NCI-H82 (cell line): ENCODE data around the gene LPIN1.

ENCODE experiments used
- DNase-seq: peaks from one replicate; lab custom pipeline; 2025; lab: John Stamatoyannopoulos, UW

The LPIN1 gene

DNA sequence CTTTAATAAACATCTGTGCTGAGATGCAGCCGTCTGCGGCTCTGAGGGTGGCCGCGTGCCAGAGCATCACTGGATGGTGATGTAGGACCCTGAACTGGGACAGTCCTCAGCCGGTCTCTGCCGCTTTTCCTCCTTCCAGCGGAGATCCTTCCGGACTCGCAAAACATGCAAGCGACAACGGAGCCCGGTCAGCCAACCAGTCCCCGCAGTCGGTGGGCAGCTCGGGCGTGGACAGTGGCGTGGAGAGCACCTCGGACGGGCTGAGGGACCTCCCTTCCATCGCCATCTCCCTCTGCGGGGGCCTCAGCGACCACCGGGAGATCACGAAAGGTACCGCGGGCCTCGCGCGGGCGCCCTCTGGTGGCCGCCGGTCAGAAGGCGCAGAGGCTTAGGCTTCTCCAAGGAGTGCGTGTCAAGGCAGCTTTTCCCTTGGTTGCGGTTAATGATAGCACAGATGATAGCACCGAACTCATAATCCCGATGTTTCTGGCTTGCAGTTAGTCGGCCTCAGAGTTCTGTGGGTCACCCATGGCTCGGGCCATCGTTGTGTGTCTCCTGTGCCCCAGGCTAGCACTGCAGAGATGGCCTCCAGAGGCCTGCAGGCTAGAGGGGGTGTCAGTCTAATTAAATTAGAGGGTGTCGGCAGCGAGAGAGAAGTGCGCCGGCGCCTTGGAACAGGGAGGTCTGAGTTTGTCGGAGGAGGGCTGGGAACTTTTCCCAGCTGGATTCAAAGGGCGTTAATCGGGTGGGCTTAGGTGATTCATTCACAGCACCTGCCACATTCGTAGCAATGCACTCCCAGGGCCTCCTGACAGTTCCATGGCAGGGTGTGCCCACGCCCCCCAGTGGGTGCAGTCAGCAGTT, 38.5 kb downstream of the LPIN1 start:
- DNase-seq: peak; percentile 69

DNA sequence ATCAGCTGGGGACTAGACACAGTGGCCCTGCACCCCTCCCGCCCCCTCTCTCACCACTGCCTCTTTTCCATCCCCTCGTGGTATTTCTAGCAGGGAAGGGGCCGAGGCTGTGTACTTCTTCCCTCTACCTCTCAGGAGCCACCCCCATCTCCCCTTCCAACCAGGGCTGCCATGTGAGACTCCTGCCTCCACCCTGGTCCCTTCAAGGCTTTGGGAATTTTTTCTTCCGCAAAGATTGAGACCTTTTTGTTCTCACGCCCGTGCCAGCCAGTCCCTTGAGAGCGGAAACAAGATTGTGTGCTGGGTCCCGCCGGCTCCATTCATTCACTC, 39.1 kb downstream of the LPIN1 start:
- no peak for DNase-seq

- DNase-seq: no peak
Observed at GRCh38 chr2:11786191-11786590, 39.8 kb downstream of the LPIN1 start.

- DNase-seq: no peak
Observed at GRCh38 chr2:11786592-11786991, 40.2 kb downstream of the LPIN1 start.

DNA sequence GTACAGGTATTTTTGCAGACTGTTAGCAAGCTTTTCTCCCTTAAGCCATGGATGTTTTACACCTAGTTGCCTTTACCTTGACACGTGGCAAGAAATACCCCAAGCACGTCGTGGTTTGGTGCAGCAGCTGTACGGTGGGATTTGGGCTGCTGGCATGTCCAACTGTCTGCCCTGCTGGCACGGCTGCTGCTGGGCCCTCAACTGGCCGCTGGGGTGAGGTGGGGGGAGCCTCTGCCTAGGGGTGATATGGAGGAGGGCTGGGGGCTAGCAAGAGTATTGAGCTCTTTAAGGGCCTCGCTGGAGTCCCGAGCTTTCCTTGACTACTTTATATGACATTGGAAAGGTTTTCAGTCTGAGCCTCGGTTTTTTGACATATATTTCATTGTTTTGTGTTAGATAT, 41.6 kb downstream of the LPIN1 start:
- no peak for DNase-seq

GRCh38 chr2:11788461-11789124, 42.2 kb downstream of the LPIN1 start:
- no peak for DNase-seq

DNA sequence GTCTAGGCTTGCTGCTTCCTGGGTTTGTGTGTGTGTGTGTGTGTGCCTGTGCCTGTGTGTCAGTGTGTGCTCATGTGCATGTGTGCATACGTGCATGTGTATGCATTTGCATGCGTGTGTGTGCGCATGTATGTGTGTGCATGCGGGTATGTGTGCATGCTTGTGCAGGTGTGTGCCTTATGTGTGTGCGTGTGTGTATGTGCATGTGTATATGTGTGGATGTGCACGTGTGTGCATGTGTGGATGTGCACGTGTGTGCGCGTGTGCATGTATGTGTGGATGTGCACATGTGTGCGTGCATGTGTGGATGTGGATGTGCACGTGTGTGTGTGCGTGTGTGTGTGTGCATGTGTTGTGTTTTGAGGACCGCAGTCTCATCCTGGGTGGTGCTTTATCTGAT, 42.8 kb downstream of the LPIN1 start:
- no peak for DNase-seq

GRCh38 chr2:11790228-11790627, 43.8 kb downstream of the LPIN1 start:
- no peak for DNase-seq

DNA sequence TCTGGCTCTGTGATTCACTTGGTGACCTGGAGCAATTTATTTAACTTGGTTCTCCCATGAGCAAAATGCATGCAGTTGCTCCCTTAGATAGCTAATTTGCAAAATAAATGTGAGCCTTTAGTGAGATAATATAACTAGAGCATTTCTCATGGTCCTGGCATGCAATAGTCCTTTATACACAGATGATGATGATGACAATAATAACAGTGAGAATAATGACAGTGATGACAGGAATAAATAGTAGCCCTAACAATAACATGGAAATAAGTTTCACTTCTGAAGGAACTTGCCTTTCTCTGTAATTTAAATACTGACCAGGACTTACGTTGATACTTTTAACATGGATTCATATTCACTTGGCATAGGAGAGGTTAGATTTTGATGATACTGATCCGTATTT, 49.2 kb downstream of the LPIN1 start:
- no peak for DNase-seq

DNA sequence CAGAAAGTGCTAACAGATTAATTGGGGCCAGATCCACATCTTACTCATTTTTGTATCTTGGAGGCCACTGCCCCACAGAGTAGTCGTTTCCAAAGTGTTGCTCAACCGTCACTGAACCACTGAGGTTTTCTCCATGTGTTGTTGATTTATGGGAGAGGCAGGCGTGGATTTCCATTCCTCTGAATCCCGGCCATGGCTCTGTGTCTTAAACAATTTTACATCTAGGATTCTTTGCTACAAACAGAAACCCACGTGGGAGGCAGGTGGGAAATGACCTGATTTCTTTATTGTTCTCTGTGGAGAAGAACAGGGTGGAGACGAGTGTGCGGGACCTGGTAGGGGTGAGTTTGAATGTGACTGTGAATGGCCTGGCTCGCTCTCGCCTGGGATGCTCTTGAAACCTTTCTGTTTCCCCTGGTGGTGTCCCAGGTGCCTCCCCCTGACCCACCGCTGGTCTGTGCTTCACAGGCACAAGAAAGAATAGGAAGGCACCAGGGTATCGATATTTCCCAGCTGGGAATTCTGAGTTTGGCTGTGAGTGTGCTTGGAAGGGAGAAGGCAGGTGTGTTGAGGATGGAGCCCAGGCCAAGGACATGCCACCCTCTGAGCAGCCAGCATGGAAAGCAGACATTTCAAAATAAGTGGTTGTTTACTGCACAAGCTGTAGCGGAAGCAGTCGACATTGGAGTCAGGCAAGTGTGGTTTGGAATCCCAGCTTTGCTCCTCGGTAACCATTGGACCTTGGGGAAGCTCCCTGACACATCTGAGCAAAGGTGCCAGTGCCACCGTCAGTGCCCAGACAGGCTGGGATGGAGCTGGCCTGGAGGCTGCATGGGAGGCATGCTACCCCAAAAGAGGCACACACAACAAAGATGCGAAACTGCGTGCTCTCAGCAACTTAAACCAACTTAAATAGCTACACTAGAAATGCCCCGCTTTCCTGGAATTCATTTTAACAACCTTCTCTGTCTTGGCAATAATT, 50.0 kb downstream of the LPIN1 start:
- no peak for DNase-seq

DNA sequence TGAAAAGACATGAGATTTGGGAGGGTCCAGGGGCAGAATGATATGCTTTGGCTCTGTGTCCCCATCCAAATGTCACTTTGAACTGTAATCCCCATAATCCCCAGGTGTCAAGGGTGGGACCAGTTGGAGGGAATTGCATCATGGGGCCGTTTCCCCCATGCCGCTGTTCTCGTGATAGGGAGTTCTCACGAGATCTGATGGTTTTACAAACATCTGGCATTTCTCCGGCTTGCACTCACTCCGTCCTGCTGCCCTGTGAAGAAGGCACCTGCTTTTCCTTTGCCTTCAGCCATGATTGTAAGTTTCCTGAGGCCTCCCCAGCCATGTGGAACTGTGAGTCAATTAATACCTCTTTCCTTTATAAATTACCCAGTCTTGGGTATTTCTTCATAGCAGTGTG, 51.4 kb downstream of the LPIN1 start:
- peak; percentile 16 for DNase-seq

DNA sequence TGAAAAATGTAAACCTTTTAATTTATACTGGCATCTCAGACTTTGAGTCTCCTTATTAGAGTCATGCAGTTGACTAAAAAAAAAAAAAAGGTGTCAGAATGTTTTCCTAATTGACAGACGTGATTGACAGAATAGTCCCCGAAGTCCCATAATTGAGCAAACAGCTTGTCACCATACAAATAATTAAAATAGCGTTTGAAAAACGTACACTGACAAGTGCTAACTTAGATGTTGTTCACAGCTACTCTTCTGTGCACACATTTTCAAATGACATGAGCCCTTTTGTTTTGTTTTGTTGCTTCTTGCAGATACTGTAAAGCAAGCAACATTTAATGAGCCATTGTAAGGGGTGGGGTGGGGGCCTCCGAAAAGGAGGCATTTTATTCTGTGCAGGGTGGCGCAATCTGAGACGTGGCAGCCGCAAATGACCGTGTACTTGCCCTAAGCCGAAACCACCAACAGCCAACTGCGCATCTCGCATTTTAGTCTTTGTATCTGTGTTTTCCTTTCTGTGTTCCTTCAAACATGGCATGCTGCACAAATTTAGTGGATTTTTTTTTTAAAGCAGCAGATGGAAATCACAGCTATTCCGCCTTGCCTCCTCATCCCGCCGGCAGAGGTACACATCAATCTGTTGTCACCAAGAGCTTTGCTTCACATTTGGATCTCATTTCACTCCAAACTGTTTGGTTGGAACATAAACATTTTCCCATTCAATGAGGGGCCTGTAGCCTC, 52.4 kb downstream of the LPIN1 start:
- DNase-seq: no peak

GRCh38 chr2:11799826-11800225, 53.4 kb downstream of the LPIN1 start:
- DNase-seq: no peak

GRCh38 chr2:11802782-11803191, 56.4 kb downstream of the LPIN1 start:
- no peak for DNase-seq

DNA sequence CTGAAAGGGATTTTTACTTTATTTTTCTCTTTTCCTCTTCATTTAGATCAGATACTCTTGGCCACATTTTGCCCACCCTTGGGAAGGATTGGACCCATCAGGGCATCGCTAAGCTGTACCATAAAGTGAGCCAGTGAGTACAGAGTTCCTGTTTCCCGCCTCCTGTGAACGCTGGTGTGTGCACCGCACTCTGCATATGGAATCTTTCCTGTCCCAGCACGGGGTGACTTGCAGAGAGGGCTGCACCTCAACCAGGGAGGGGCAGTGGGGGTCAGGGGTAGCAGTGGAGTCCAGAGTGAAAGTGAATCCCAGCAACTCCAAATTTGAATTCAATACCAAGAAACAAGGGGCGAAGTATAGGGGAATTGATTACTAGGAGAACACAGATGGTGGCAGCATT, 58.6 kb downstream of the LPIN1 start:
- no peak for DNase-seq

DNA sequence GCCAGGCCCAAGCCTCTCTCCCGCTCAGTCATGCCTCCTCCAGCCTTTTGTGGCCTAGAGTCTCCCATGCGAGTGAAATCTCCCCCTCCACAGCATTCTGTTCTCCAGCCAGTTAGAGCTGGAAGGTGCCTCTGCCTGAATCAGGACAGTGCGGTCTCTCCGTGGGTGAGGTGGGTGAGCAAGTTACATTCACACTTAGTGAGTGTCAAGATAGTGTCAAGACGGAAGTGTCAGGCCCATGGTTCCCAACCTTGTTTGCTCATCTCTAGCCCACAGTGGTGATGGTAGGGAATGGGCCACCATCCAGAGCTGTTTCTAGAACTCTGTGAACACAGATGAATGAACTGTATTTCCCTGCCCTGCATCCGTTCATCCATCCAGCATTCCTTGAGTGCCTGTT, 59.5 kb downstream of the LPIN1 start:
- no peak for DNase-seq

- no peak for DNase-seq
Observed at GRCh38 chr2:11807156-11808015, 61.0 kb downstream of the LPIN1 start.

DNA sequence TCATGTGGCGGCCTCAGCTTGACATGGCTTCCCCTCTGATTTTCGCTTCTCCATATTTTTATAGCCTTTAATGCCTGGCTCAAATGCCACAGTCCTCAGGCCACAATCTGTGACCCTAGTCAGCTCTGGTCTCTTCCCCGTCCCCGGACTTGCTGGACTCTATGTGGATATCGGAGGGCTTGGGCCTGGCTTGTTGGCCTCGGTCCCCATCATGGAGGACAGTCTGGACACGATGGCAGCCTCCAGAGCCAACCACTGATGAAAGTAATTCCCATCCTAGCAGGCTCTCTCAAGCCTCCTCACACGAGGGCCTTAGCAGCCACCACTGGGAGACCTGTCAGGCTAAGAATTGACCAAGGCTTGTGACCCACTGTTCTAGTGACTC, 61.6 kb downstream of the LPIN1 start:
- DNase-seq: no peak

DNA sequence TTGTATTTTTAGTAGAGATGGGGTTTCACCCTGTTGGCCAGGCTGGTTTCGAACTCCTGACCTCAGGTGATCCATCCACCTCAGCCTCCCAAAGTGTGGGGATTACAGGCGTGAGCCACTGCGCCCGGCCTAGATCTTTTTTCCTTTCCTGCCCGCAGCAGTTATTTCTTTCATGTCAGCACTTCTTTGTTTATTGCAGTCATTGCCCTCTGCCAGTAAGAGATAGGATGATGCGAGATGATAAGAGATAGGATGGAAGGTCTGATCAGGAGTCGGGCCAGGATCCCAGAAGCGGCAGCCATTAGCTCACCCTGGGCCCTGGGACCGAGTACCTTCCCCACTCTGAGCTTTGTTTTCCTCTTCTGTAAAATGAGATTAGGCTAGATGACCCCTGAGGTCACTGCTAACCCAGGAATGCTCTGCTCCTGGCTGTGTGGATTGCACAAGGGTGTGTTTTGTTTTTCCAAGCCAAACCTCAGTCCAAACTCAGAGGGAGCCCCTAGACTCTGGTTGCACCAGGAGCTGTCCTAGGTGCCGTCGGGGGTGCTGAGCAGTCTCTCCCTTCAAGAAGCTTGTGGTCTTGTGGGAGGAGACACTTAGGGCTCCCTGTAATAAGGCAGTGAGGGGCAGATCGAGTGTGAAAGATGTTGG, 63.3 kb downstream of the LPIN1 start:
- no peak for DNase-seq

DNA sequence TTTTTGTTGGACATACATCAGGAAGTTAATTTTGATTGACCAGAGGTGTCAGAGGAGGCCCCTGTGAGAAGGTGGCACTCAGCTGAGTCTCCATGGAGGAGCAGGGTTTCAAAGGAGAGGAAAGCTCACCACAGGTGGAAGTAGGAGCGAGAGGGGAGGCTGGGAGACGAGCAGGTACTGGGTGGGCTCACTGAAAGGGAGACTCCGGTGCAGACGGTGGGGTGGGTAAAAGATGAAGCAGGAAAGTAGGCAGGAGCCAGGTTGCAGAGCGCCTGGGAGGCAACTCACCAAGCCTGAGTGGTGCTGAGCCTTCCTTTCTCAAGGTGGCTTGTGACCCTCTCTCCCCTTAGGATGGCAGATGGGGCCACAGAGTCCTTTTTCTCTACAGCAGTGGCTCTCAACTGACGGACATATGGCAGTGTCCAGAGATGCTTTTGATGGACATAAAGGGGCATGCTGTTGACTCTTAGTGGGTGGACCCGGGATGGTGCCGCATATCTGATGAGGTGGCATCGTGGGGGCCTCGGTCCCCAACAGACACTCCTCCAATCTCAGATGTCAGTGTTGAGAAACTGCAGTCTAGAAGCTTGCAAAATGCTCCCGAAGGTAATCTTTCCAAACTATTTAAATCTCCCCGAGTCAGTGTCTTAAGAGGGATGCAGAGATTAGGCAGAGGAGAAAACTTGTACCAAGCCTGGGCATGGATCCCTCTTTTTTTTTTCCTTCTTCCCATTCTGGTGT, 64.0 kb downstream of the LPIN1 start:
- no peak for DNase-seq
